Tibial nerve (tissue), 4 donors: Measurements from ENCODE around the gene GPR162.

Source experiments
- CTCF ChIP-seq, 5 experiments: fragments of 200-600 bp in 3 of 5; fragments of 450-650 bp in 2 of 5; sonication (generic) in 3 of 5; IDR thresholded peaks; one replicate each; pipeline ENCODE4 v1.5.1; 2016 to 2019; ENCODE audit warnings: antibody characterized with exemption in 5 of 5, mild to moderate bottlenecking in 3 of 5, moderate library complexity in 2 of 5
- EP300 ChIP-seq, 2 donors: sonication (generic); formaldehyde crosslinking; IDR thresholded peaks; one replicate each; pipeline ENCODE4 v1.6.1; 2017; ENCODE audit warnings: antibody characterized with exemption in 2 of 2, mild to moderate bottlenecking in 1 of 2
- POLR2A ChIP-seq, 2 donors: fragments of 450-650 bp; IDR thresholded peaks; one replicate each; pipeline ENCODE4 v1.6.1; 2017; ENCODE audit warnings: antibody characterized with exemption in 2 of 2, mild to moderate bottlenecking in 2 of 2, moderate library complexity in 2 of 2

DNA sequence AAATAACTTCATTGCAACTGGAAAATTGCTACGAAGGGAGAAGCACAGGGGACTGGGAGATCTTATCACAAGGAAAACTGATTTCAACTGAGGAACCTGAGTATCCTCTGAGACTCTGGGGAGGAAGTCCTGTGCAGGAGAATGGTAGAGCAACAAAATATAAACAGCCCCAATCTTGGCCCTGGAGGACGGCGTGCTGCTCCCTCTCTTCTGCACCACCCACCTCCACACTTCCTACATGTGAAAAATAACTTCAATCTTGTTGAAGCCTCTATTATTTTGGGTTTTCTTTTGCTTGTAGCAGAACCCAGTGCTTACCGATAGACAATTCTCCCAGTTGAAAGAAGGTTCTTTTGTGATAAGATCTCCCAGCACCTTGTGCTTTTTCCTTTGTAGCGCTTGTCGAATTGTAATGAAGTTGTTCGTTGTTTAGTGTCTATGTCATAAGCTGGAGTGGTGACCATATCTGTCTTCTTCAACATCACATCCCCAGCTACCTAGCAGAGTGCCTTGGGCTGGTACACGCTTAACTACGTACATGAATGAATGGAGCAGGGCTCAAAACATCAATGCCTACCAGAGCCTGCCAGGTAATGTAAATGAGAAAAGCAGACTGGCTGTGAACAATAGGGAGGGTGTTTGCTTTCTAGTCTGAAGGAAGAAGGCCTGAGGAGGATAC lies 35.1 kb upstream of the GPR162 start:
- TF ChIP-seq CTCF (IDR thresholded peaks at IDR 0.05) = no peak
- TF ChIP-seq EP300 (IDR thresholded peaks at IDR 0.05) = no peak
- TF ChIP-seq POLR2A (IDR thresholded peaks at IDR 0.05) = no peak
